Thyroid gland (tissue), 4 donors: ENCODE results near the gene SHROOM3. TPM values are rescaled to one million over a fixed set of nuclear protein-coding genes. Genes with fewer than 3 reads are reported as not detected.

Experiments used
- DNase-seq, 2 donors: peaks; one replicate each; pipeline ENCODE4 v3.0.0-alpha.2; 2019
- H3K27ac ChIP-seq, 3 donors: fragments of 200-600 bp; sonication (generic); 1 replicate in 2 of 3; 2 replicates in 1 of 3; pipeline ENCODE4 v1.5.1; 2016 to 2019; ENCODE audit warnings: mild to moderate bottlenecking in 1 of 3, moderate library complexity in 1 of 3
- H3K27me3 ChIP-seq: fragments of 200-600 bp; sonication (generic); one replicate; pipeline ENCODE4 v1.5.1; 2019
- H3K36me3 ChIP-seq, 2 donors: fragments of 200-600 bp; sonication (generic); one replicate each; pipeline ENCODE4 v1.5.1; 2016 to 2019
- H3K4me1 ChIP-seq, 2 donors: fragments of 200-600 bp; sonication (generic); one replicate each; pipeline ENCODE4 v1.5.1; 2017 to 2019
- H3K4me3 ChIP-seq, 3 donors: fragments of 200-600 bp; sonication (generic); replicated peaks in 1 of 3; 1 replicate in 2 of 3; 2 replicates in 1 of 3; pipeline ENCODE4 v1.5.1; 2016; ENCODE audit warnings: mild to moderate bottlenecking in 1 of 3
- H3K9me3 ChIP-seq: fragments of 200-600 bp; sonication (generic); one replicate; pipeline ENCODE4 v1.5.1; 2017
- CTCF ChIP-seq, 6 experiments: fragments of 200-600 bp in 3 of 6; fragments of 450-650 bp in 3 of 6; sonication (generic) in 3 of 6; IDR thresholded peaks; one replicate each; pipeline ENCODE4 v1.5.1; 2016 to 2019; ENCODE audit warnings: antibody characterized with exemption in 6 of 6, mild to moderate bottlenecking in 2 of 6, inconsistent platforms in 1 of 6, moderate library complexity in 1 of 6
- POLR2A ChIP-seq, 2 donors: fragments of 450-650 bp; IDR thresholded peaks; one replicate each; pipeline ENCODE4 v1.6.1; 2017; ENCODE audit warnings: antibody characterized with exemption in 2 of 2, mild to moderate bottlenecking in 2 of 2, moderate library complexity in 1 of 2
- WGBS, 2 donors: methylation state at CpG; one replicate each; pipeline ENCODE4 v1.1.5; 2017; 5-methylcytosine and 5-hydroxymethylcytosine counted together
- intact Hi-C: fragments of 100-400 bp; cut with DNase I; formaldehyde crosslinking; loops from one replicate; pipeline ENCODE4 v1.15.1; 2023
- total RNA-seq, 4 donors: library from RNA; depleted of rRNA; stranded (reverse); fragments of >200 nt; gene quantifications; one replicate each; pipeline ENCODE4 v1.2.3, GENCODE V29; 2016

SHROOM3 gene
- total RNA-seq, 4 donors from 2014 or later, result 41.7 to 77.8 (median 62.0) TPM

GRCh38 chr4:76597423-76597979, 162.5 kb downstream of the SHROOM3 start:
- Histone ChIP-seq H3K4me3 (no peak overlapping the region), H3K9me3 (no peaks in the 10 kb centered on the region), H3K27ac (no peak overlapping the region), H3K27me3 (no peaks in the 10 kb centered on the region), H3K36me3 (no peaks in the 10 kb centered on the region), H3K4me1 (peaks cover 13 to 14% of the 10 kb centered on the region in 2 donors)
- WGBS, 2 donors, result 76 to 79% methylated on average over 5 of the region's 5 CpGs
- intact Hi-C loops, result no loop called here
- DNase-seq, result no peak
- TF ChIP-seq POLR2A (IDR thresholded peaks at IDR 0.05) (no peak), CTCF (IDR thresholded peaks at IDR 0.05) (no peak)

GRCh38 chr4:76600447-76600846, 165.4 kb downstream of the SHROOM3 start:
- TF ChIP-seq CTCF (IDR thresholded peaks at IDR 0.05) (no peak), POLR2A (IDR thresholded peaks at IDR 0.05) (no peak)
- H3K4me3 ChIP-seq, result no peak overlapping the region
- H3K9me3 ChIP-seq, result no peaks in the 10 kb centered on the region
- no peaks in the 10 kb centered on the region for H3K27me3 ChIP-seq
- 76 to 81% methylated on average over 2 of the region's 2 CpGs for WGBS, 2 donors
- H3K36me3 ChIP-seq, result no peaks in the 10 kb centered on the region
- DNase-seq, result no peak
- intact Hi-C loops, result no loop called here
- peaks cover 14 to 15% of the 10 kb centered on the region in 2 donors for H3K4me1 ChIP-seq
- peak overlapping the region in 1 of 3 donors; percentile 1 for H3K27ac ChIP-seq

GRCh38 chr4:76601791-76602190, 166.8 kb downstream of the SHROOM3 start:
- 21 to 28% methylated on average over 4 of the region's 4 CpGs for WGBS, 2 donors
- Histone ChIP-seq H3K9me3 (no peaks in the 10 kb centered on the region), H3K27me3 (no peaks in the 10 kb centered on the region), H3K4me1 (peaks cover 14 to 15% of the 10 kb centered on the region in 2 donors), H3K4me3 (no peak overlapping the region), H3K27ac (peak overlapping the region; percentile 49 to 55 (median 51)), H3K36me3 (no peaks in the 10 kb centered on the region)
- intact Hi-C loops, result no loop called here
- TF ChIP-seq CTCF (IDR thresholded peaks at IDR 0.05) (no peak), POLR2A (IDR thresholded peaks at IDR 0.05) (peak in 1 of 2 donors; percentile 50)
- peak; percentile 37 to 48 for DNase-seq

GRCh38 chr4:76605099-76605563, 170.1 kb downstream of the SHROOM3 start:
- H3K4me3 ChIP-seq, result no peak overlapping the region
- 84 to 92% methylated on average over 6 of the region's 6 CpGs for WGBS, 2 donors
- intact Hi-C loops, result no loop called here
- DNase-seq, result no peak
- H3K27ac ChIP-seq, result no peak overlapping the region
- TF ChIP-seq POLR2A (IDR thresholded peaks at IDR 0.05) (no peak), CTCF (IDR thresholded peaks at IDR 0.05) (no peak)
- H3K36me3 ChIP-seq, result no peaks in the 10 kb centered on the region
- no peaks in the 10 kb centered on the region for H3K27me3 ChIP-seq
- peaks cover 14 to 15% of the 10 kb centered on the region in 2 donors for H3K4me1 ChIP-seq
- no peaks in the 10 kb centered on the region for H3K9me3 ChIP-seq

GRCh38 chr4:76606645-76607265, 171.7 kb downstream of the SHROOM3 start:
- 37 to 95% methylated on average over 1 of the region's 1 CpG for WGBS, 2 donors

More at GRCh38 chr4:76606645-76607265, 171.7 kb downstream of the SHROOM3 start:
- Histone ChIP-seq H3K27me3 (no peaks in the 10 kb centered on the region), H3K4me3 (no peak overlapping the region), H3K4me1 (peaks cover 16 to 18% of the 10 kb centered on the region in 2 donors), H3K27ac (no peak overlapping the region), H3K9me3 (no peaks in the 10 kb centered on the region), H3K36me3 (no peaks in the 10 kb centered on the region)
- TF ChIP-seq CTCF (IDR thresholded peaks at IDR 0.05) (no peak), POLR2A (IDR thresholded peaks at IDR 0.05) (no peak)
- intact Hi-C loops, result no loop called here
- no peak for DNase-seq
